A549 (cell line): Measurements from ENCODE around the gene BSPRY.

ENCODE experiments used
- CEBPB ChIP-seq, 2 experiments: fragments of >200 bp in 1 of 2; sonication (Bioruptor Twin) in 1 of 2; formaldehyde crosslinking in 1 of 2; IDR thresholded peaks; 2 replicates each; pipeline ENCODE4 v1.6.1; 2012 to 2016
- CTCF ChIP-seq: fragments of >200 bp; sonication (Bioruptor Twin); formaldehyde crosslinking; IDR thresholded peaks from 3 replicates; pipeline ENCODE4 v1.5.1; 2016
- EP300 ChIP-seq, 2 experiments: fragments of >200 bp; sonication (Bioruptor Twin); formaldehyde crosslinking; IDR thresholded peaks; 2 replicates in 1 of 2; 3 replicates in 1 of 2; pipeline ENCODE4 v1.6.1; 2016 to 2017
- ESRRA ChIP-seq: fragments of 150-350 bp; IDR thresholded peaks from 2 replicates; pipeline ENCODE4 v1.6.1; 2014; ENCODE audit warnings: mild to moderate bottlenecking, low read length, borderline replicate concordance
- FOSL2 ChIP-seq, 2 experiments: fragments of 450-650 bp in 1 of 2; fragments of >200 bp in 1 of 2; sonication (Bioruptor Twin) in 1 of 2; formaldehyde crosslinking; IDR thresholded peaks; 2 replicates each; pipeline versions ENCODE4 v1.5.0 to v1.6.1; 2016 to 2020; ENCODE audit warnings: mild to moderate bottlenecking in 1 of 2, moderate library complexity in 1 of 2
- MAX ChIP-seq: IDR thresholded peaks from 2 replicates; pipeline ENCODE4 v1.6.1; 2012
- PHF8 ChIP-seq: fragments of 200-600 bp; sonication (generic); IDR thresholded peaks from 2 replicates; pipeline ENCODE4 v1.6.1; 2016; ENCODE audit warnings: low read depth, mild to moderate bottlenecking, antibody characterized with exemption, moderate library complexity, borderline replicate concordance
- POLR2A ChIP-seq: IDR thresholded peaks from 2 replicates; pipeline ENCODE4 v1.6.1; 2012; ENCODE audit warnings: mild to moderate bottlenecking, low read length
- RAD21 ChIP-seq, 2 experiments: fragments of >200 bp in 1 of 2; sonication (Bioruptor Twin) in 1 of 2; formaldehyde crosslinking in 1 of 2; IDR thresholded peaks in 1 of 2; conservative IDR thresholded peaks in 1 of 2; 2 replicates in 1 of 2; 3 replicates in 1 of 2; pipeline ENCODE4 v1.6.1; 2012 to 2018; ENCODE audit warnings: inconsistent platforms in 1 of 2
- REST ChIP-seq: fragments of 200-600 bp; sonication (generic); IDR thresholded peaks from 2 replicates; pipeline ENCODE4 v1.6.1; 2016; ENCODE audit warnings: antibody characterized with exemption, mild to moderate bottlenecking, moderate library complexity
- TP53 ChIP-seq: fragments of 250-450 bp; sonication (Bioruptor Pico); IDR thresholded peaks from 2 replicates; pipeline ENCODE4 v1.5.0; 2021; ENCODE audit warnings: mild to moderate bottlenecking, moderate library complexity
- USF2 ChIP-seq: fragments of 450-650 bp; IDR thresholded peaks from 2 replicates; pipeline ENCODE4 v1.6.1; 2014; ENCODE audit warnings: antibody characterized with exemption
- ZSCAN20 ChIP-seq: fragments of 250-450 bp; sonication (Bioruptor Pico); IDR thresholded peaks from 2 replicates; pipeline ENCODE4 v1.8.0; 2022; ENCODE audit warnings: mild to moderate bottlenecking, moderate library complexity

GRCh38 chr9:113322671-113323070 is 26.7 kb upstream of the BSPRY start:
- TF ChIP-seq FOSL2 (IDR thresholded peaks at IDR 0.05) (no peak), FOSL2 (CRISPR knock-in tag; IDR thresholded peaks at IDR 0.05) (no peak), PHF8 (no peak), CTCF (no peak), TP53 (no peak), CEBPB (IDR thresholded peaks at IDR 0.05) (no peak), REST (no peak), POLR2A (no peak), ESRRA (no peak), MAX (no peak), ZSCAN20 (CRISPR knock-in tag) (no peak), RAD21 (conservative IDR thresholded peaks at IDR 0.05 in 1 of 2, IDR thresholded peaks at IDR 0.05 in 1 of 2) (no peak), USF2 (no peak), EP300 (IDR thresholded peaks at IDR 0.05) (no peak)
